Measurements from ENCODE around the gene CYSRT1.

Gene CYSRT1

GRCh38 chr9:137224830-137225694, at the start of gene CYSRT1:
TSS of gene CYSRT1 (plus strand) at chr9:137225174. CDS start at chr9:137225622, 448 bp downstream.
- DNase-seq: no peak

DNA sequence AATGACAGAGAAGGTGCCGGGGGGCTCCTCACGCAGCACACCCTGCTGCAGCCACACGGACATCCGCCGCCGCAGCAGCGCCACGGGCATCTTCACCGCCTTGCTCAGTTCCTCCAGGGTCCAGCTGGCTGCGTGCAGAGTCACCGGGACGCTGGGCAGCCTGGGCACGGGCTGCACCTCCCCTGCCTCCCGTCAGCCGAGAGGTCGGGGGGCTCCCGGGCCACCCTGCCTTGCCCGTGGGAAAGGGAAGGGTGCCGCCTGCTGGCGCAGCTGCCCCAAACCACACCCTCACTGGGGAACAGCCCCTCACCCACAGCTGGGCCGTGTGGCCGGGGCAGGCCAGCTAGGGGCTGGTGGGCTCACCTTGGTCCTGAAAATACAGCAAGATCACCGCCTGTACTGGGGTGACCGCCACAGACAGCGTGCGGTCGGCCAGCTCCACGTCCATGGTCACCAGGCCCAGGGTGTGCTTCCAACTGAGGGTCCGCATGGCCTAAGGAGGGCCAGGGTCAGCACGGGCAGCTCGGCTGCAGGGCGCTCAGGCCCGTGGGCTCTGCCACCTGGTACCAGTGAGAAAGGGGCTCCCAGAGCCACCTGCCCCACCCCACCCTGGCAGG, 49.5 kb upstream of the CYSRT1 start:
- no peak for DNase-seq

- DNase-seq: no peak
Observed at GRCh38 chr9:137176302-137177182, 48.4 kb upstream of the CYSRT1 start.

GRCh38 chr9:137178201-137178938, 46.6 kb upstream of the CYSRT1 start:
- DNase-seq: no peak

DNA sequence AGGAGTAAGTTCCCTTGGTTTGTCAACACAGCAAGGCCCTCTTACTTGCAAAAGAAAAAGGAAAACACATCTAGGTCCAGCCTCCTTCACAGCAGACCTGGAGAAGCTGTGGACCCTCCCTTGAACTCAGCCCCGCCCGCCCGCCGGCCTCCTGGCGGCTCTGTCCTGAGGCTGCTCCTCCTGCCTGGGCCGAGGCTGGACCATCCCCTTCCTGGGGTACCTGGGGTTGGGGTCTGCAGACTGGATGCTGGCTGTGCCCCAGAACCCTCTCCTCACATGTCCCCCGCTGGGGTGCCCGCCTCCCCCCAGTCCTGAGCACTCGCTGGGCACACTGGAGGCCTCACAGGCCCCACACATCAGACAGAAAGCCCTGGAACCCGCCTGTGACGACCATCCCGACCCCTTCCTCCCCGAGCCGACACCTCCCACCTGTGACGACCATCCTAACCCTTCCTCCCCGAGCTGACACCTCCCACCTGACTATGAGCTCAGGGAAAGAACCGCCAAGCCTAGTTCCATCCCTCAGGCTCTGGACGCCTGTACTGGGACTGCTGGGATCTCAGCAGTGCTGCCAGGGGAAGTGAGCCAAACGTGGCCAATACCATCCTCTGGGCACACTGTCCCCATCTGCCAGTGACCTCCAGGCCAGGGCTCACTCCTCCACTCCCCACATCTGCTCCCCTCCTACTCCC, 45.9 kb upstream of the CYSRT1 start:
- DNase-seq: no peak

DNA sequence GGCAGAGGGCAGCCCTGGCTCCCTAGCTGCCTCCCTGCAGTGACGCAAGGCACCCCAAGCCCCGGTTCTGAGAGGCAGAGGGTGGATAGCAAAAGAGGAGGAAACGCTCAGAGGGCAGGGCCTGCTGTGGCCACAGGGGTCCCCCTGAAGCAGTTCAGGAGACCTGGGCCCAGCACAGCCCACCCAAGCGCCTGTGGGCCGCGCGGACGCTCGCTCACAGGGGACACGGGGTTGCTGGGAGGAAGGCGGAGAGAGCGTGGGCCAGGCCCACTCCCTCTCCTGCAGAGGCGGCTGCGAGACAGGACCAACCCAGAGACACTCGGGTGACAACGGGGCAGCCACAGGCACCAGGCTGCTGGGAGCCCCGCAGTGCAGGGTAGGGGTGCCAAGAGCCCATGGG, 45.2 kb upstream of the CYSRT1 start:
- DNase-seq: no peak

GRCh38 chr9:137180491-137180890, 44.5 kb upstream of the CYSRT1 start:
- DNase-seq: no peak

DNA sequence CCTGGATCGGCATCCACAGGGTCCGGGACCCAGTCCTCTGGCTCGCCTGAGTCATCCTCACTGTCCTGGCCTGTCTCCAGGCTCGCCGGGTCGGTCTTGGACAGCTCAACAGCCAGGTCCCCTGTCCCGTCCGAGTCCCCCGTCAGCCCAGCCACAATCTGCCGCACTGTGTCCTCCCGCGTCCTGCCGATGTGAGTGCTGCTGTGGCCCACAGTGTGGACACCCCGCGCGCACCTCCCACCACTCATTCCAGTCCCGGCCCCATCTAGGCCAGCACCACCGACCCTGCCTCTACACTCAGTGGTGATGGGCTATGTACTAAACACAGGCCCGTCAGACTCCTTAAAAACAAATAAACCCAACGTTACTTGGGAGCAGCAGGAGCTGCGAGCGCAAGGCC, 43.3 kb upstream of the CYSRT1 start:
- DNase-seq: no peak

- DNase-seq: no peak
Observed at GRCh38 chr9:137182836-137183235, 42.1 kb upstream of the CYSRT1 start.

- DNase-seq: no peak
Observed at GRCh38 chr9:137183980-137184595, 40.9 kb upstream of the CYSRT1 start.

GRCh38 chr9:137184881-137185660, 39.9 kb upstream of the CYSRT1 start:
- no peak for DNase-seq

DNA sequence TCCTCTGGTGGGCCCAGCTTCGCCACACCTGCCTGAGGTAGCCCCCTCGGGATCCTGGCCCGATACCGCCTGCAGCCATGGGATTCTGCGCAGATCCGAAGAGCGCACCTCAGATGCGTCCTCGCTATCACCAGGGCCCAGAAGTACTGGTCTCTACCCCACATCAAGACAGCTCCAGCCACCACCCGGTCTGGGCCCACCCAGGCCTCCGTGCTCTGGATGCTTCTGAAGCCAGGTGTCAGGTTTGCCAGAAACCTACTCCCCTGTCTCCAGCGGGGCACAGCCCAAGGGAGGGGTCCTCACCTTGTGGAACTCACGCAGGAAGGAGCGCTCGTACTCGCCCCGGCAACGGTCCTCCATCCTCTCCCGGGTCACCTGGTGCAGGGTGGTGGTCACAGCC, 39.1 kb upstream of the CYSRT1 start:
- no peak for DNase-seq

DNA sequence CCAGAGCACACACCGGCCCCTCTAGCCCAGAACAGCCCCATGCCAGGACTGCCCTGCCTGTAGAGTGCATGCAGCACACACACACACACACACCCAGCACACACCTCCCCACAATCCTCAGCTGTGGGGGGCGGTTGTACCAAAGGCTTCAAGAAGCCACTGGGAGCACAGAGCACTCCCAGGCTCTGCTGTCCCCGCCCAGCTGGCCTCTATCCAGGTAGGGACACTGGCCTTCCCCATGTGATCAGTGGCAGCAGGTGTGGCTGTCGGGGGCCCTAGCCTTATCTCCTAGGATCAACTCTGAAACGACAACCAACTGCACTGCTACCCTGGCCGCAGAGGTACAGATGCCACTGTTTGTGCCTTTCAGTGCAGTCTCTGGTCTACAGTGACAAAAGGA, 38.6 kb upstream of the CYSRT1 start:
- DNase-seq: no peak

GRCh38 chr9:137187386-137187785, 37.6 kb upstream of the CYSRT1 start:
- DNase-seq: no peak

GRCh38 chr9:137188086-137188489, 36.9 kb upstream of the CYSRT1 start:
- no peak for DNase-seq

GRCh38 chr9:137188490-137189296, 36.3 kb upstream of the CYSRT1 start, which contains the start of the genes ANAPC2 and SSNA1:
TSS of gene ANAPC2 (minus strand) at chr9:137188560. CDS start at chr9:137188532, 28 bp downstream.
TSS of gene SSNA1 (plus strand) at chr9:137188676. CDS start at chr9:137188727, 51 bp downstream.
- peak; percentile 94 for DNase-seq

DNA sequence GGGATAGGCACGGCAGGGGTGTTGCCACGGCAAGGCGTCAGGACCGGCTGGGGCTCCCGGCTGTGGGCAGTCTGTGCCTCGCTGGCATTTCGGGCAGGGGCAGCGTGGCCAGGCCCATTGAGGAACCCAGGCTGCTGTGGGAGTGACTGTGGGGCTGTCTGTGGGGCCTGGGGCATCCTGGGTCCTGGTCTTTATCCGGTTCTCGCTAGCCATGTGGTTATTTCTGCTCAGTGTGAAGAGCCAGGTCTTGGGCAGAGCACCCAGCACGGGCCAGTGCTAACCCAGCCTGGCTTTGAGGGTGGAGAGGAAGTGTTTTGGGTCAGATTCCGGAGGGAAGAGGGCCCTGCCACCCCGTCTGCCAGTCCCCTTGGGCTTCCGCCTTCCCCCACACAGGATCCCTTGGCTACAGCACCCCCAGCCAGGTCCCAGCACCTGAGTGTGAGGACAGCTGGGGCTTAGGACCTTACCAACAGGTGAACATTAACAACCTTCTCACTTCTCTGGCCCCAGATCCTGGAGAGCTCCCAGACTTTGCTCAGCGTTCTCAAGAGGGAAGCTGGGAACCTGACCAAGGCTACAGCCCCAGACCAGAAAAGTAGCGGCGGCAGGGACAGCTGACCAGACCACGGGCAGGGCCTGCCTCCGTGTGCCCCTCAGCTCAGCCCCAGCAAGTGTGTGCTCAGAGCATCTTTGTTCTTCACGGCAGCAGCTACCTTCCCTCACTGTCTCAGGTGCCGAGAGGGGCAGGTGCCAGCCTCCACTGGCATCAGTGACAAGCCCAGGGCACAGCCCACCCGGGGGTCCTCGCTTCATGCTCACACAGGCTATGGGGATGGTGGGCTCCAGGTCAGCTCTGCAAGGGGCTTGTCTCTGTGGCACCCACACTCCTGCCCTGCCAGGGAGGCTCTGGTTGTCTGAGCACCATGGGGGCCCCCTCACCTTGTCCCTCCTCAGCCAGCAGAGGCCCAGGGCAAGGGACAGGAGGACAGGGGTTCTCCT, 35.4 kb upstream of the CYSRT1 start:
- DNase-seq: no peak

GRCh38 chr9:137190315-137190856, 34.6 kb upstream of the CYSRT1 start:
- DNase-seq: no peak

Measured in right hindlimb (tissue), 1 donor.